PFSK-1 (cell line): ENCODE results near the gene SBF1.

Source experiments
- FOXP2 ChIP-seq: optimal IDR thresholded peaks from 2 replicates; pipeline ENCODE3; 2011; ENCODE audit warnings: borderline replicate concordance, control low read depth, inconsistent platforms; ENCODE audit not compliant: insufficient read depth; ENCODE audit errors: extremely low read length, extremely low read depth
- POLR2AphosphoS5 ChIP-seq: IDR thresholded peaks from 2 replicates; pipeline ENCODE4 v1.6.1; 2012; ENCODE audit warnings: low read depth, mild to moderate bottlenecking, control low read depth, low read length, moderate library complexity
- SIN3A ChIP-seq: IDR thresholded peaks from 2 replicates; pipeline ENCODE4 v1.6.1; 2012; ENCODE audit warnings: mild to moderate bottlenecking, low read length, moderate library complexity, borderline replicate concordance; ENCODE audit not compliant: insufficient read depth
- TAF1 ChIP-seq: IDR thresholded peaks from 2 replicates; pipeline ENCODE4 v1.6.1; 2012; ENCODE audit warnings: low read length, control low read depth, borderline replicate concordance; ENCODE audit not compliant: insufficient read depth
- TF ChIP-seq, protein P1 (sequence below), 2 experiments: IDR thresholded peaks; 2 replicates each; pipeline versions ENCODE4 v1.6.1 to v1.8.0; 2011 to 2012; ENCODE audit warnings: low read depth in 2 of 2, low read length in 2 of 2, control low read depth in 1 of 2, inconsistent platforms in 1 of 2, mild to moderate bottlenecking in 1 of 2, moderate library complexity in 1 of 2; ENCODE audit not compliant: insufficient read depth in 1 of 2

SBF1 gene

DNA sequence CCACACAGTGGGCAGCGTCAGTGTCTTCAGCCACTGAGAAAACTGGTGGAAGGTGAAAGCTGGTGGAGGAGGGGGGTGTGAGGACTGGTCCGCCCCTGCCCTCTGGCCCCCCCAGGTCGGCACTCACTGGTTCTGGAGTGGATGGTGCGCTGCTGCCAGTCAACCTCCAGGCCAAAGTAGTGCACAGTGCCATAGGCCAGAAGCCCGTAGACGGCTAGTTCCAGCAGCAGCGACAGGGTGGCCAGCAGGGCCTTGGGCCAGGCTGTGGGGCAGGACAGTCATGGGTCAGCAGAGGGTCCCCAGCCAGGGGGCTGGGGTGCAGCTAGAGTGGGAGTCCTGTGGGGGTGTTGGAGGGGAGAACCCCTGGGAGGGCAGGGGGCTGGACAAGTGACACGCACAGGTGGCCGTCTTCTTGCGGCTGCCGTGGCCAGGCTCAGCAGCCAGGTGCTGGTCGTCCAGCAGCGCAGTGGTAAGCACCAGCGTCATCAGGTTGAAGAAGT, 30.5 kb upstream of the SBF1 start:
- TF ChIP-seq SIN3A = no peak
- no peak for TF ChIP-seq TAF1
- TF ChIP-seq FOXP2 = no peak

DNA sequence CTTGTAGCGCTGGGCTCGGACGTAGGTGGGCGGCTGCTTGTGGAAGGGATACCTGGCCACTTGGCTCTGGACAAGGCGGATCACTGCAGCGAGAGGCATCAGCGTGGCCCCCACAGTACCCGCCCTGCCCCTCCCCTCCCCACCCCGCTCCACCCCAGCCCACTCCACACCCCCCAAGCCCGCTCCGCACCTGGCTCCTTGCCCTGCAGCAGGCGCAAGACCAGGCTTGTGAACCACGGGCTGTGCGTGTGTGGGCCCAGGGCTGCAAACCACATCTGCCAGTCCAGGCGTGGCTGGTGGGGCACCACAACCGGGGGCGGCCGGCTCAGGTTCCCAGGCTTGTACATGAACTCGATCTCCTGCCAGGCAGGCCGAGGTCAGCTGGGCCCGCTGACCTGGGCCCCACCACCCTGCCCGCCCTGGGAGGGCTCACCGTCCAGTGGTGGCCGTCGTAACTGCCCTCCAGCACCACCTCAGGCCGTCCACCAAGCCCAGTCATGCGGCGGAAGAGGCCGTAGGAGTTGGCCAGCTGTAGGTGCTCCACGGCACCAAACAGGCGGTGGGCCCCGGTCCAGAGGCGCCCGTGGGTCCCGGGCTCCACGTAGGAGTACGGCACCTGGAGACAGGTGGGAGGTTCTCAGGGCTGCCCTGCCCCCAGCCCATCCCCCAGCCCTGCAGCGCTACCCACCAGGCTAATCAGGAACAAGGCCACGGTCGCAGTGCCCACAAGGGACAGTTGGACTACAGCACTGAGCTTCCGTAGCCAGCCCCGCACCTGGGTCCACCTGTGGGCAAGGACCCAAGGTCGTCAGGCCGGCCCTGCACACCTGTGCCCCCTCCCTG, 29.8 kb upstream of the SBF1 start:
- TF ChIP-seq POLR2AphosphoS5 (no peak), SIN3A (no peak), FOXP2 (no peak), TAF1 (no peak)
- TF ChIP-seq, protein P1, sequence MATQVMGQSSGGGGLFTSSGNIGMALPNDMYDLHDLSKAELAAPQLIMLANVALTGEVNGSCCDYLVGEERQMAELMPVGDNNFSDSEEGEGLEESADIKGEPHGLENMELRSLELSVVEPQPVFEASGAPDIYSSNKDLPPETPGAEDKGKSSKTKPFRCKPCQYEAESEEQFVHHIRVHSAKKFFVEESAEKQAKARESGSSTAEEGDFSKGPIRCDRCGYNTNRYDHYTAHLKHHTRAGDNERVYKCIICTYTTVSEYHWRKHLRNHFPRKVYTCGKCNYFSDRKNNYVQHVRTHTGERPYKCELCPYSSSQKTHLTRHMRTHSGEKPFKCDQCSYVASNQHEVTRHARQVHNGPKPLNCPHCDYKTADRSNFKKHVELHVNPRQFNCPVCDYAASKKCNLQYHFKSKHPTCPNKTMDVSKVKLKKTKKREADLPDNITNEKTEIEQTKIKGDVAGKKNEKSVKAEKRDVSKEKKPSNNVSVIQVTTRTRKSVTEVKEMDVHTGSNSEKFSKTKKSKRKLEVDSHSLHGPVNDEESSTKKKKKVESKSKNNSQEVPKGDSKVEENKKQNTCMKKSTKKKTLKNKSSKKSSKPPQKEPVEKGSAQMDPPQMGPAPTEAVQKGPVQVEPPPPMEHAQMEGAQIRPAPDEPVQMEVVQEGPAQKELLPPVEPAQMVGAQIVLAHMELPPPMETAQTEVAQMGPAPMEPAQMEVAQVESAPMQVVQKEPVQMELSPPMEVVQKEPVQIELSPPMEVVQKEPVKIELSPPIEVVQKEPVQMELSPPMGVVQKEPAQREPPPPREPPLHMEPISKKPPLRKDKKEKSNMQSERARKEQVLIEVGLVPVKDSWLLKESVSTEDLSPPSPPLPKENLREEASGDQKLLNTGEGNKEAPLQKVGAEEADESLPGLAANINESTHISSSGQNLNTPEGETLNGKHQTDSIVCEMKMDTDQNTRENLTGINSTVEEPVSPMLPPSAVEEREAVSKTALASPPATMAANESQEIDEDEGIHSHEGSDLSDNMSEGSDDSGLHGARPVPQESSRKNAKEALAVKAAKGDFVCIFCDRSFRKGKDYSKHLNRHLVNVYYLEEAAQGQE (IDR thresholded peaks at IDR 0.05; ENCODE audit: insufficient read depth in 1 of 2, low read depth in 2 of 2, low read length in 2 of 2) = no peak

DNA sequence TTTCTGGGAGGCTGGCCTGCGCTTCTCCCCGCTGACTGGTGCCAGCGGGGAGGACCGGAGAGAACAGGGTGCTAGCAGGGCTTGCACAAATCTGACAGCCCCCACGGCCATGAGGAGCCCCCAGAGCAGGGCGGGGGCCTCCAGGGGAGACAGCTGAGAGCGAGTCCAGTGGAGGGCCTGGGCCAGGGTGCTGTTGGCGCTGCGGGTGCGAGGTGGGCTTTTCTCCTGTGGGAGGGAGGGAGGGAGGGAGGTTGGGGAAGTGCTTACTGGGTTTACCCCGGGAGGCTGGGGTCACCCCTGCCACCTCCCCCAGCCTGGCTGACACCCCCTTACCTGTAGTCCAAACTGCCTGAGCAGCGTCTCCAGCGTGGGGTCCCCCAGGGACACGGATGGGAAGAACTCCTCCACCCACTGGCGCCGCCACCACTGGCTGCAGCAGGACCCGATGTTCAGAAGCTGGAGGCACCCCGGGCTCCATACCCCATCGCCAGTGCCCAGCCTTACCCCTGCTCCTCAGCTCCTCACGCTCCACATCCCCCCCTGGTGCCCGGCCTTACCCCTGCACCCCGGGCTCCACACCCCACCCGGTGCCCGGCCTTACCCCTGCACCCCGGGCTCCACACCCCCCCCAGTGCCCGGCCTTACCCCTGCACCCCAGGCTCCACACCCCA, 28.8 kb upstream of the SBF1 start:
- TF ChIP-seq FOXP2 = no peak
- TF ChIP-seq TAF1 = no peak
- no peak for TF ChIP-seq POLR2AphosphoS5
- no peak for TF ChIP-seq SIN3A

DNA sequence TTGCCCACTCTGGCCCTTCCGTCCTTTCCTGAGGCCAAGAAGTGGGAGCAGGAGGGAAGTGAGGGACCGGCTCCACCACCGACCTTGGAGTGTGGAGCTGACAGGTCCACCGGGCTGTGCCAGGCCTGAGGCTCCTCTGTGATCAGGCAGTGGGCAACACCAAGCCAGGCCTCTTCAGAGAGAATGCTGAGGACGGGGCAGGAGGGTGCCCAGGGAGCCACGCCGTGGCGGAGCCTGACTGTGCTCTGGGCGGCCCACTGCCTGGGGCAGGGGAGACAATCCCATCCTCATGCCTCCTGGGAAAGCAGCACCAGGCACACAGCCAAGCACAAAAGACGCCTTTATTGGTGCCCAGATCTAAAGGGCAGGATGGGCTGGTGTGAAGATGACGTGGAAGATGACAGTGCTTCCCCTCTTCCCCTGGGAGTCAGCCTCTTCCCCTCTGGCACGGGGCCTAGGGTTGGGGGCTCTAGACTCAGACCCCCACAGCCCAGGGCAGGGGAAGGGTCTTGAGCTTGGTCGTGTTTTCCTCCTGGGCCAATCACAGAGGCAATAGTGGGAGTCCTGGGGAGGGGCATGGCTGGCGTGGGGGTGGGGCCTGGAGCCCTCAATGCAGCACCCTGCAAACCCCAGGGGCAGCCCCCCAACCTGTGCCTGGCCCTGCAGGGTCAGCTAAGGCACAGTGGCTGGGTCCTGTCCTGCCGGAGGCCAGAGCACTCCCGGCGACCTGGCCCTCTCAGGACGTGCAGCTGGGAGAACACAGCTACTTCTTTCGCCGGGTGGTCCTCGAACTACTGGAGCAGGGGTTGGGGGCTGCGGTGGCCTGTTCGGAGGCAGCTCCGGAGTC, 28.0 kb upstream of the SBF1 start:
- TF ChIP-seq, protein P1 (IDR thresholded peaks at IDR 0.05; ENCODE audit: insufficient read depth in 1 of 2, low read depth in 2 of 2, low read length in 2 of 2) = no peak
- TF ChIP-seq POLR2AphosphoS5 (no peak), FOXP2 (no peak), TAF1 (no peak), SIN3A (no peak)

- TF ChIP-seq, protein P1 (IDR thresholded peaks at IDR 0.05; ENCODE audit: insufficient read depth in 1 of 2, low read depth in 2 of 2, low read length in 2 of 2) = no peak
- TF ChIP-seq TAF1 (no peak), POLR2AphosphoS5 (no peak), SIN3A (no peak), FOXP2 (no peak)
These were observed 27.3 kb upstream of the SBF1 start for GRCh38 chr22:50502096-50502495.
